Liver (tissue), 9 donors: ENCODE data around the gene MEIS2. TPM values are rescaled to one million over a fixed set of nuclear protein-coding genes. Genes with fewer than 3 reads are reported as not detected.

Experiments used
- DNase-seq: peaks from one replicate; pipeline ENCODE4 v3.0.0-alpha.2; 2017; ENCODE audit warnings: low spot score
- H3K27ac ChIP-seq, 2 donors: one replicate each; pipeline ENCODE4 v1.7.0; 2013; ENCODE audit warnings: inconsistent platforms in 2 of 2, low read length in 2 of 2, control low read depth in 1 of 2, low read depth in 1 of 2, mild to moderate bottlenecking in 1 of 2
- H3K27me3 ChIP-seq, 4 donors: one replicate each; pipeline versions ENCODE4 v1.6.1 to v1.7.0; 2013; ENCODE audit warnings: low read length in 3 of 4, inconsistent platforms in 1 of 4, mild to moderate bottlenecking in 1 of 4, moderate library complexity in 1 of 4; ENCODE audit not compliant: control insufficient read depth in 4 of 4, insufficient read depth in 4 of 4
- H3K36me3 ChIP-seq, 4 donors: one replicate each; pipeline versions ENCODE4 v1.6.1 to v1.7.0; 2013; ENCODE audit warnings: low read length in 3 of 4, mild to moderate bottlenecking in 3 of 4, low read depth in 1 of 4, moderate library complexity in 1 of 4; ENCODE audit not compliant: control insufficient read depth in 4 of 4, insufficient read depth in 3 of 4
- H3K4me1 ChIP-seq, 4 donors: one replicate each; pipeline versions ENCODE4 v1.6.1 to v1.7.0; 2013; ENCODE audit warnings: low read length in 3 of 4, mild to moderate bottlenecking in 3 of 4, moderate library complexity in 1 of 4; ENCODE audit not compliant: control insufficient read depth in 4 of 4, insufficient read depth in 4 of 4
- H3K4me3 ChIP-seq, 3 donors: one replicate each; pipeline versions ENCODE4 v1.6.1 to v1.7.0; 2013; ENCODE audit warnings: low read length in 3 of 3, control low read depth in 1 of 3, low read depth in 1 of 3, mild to moderate bottlenecking in 1 of 3
- H3K9ac ChIP-seq, 2 donors: one replicate each; pipeline ENCODE4 v1.7.0; 2013; ENCODE audit warnings: low read length in 2 of 2, mild to moderate bottlenecking in 2 of 2, moderate library complexity in 2 of 2, control low read depth in 1 of 2, low read depth in 1 of 2
- H3K9me3 ChIP-seq, 4 donors: one replicate each; pipeline versions ENCODE4 v1.6.1 to v1.7.0; 2013; ENCODE audit warnings: low read length in 3 of 4; ENCODE audit not compliant: control insufficient read depth in 4 of 4
- ATF3 ChIP-seq: IDR thresholded peaks from 2 replicates; pipeline ENCODE4 v1.6.1; 2016; ENCODE audit warnings: antibody characterized with exemption
- EGR1 ChIP-seq, 2 donors: IDR thresholded peaks; 2 replicates each; pipeline ENCODE4 v1.6.1; 2016 to 2018; ENCODE audit warnings: antibody characterized with exemption in 2 of 2, low read depth in 2 of 2
- FOXA1 ChIP-seq: IDR thresholded peaks from 2 replicates; pipeline ENCODE4 v1.6.1; 2016; ENCODE audit warnings: antibody characterized with exemption
- FOXA2 ChIP-seq: IDR thresholded peaks from 2 replicates; pipeline ENCODE4 v1.6.1; 2016; ENCODE audit warnings: antibody characterized with exemption
- GABPA ChIP-seq, 2 donors: IDR thresholded peaks in 1 of 2; conservative IDR thresholded peaks in 1 of 2; 2 replicates each; pipeline ENCODE4 v1.6.1; 2016; ENCODE audit warnings: antibody characterized with exemption in 2 of 2, mild to moderate bottlenecking in 1 of 2, moderate library complexity in 1 of 2
- HNF4A ChIP-seq, 2 donors: conservative IDR thresholded peaks; 2 replicates each; pipeline ENCODE4 v1.6.1; 2016; ENCODE audit warnings: antibody characterized with exemption in 2 of 2, mild to moderate bottlenecking in 2 of 2
- HNF4G ChIP-seq: IDR thresholded peaks from 2 replicates; pipeline ENCODE4 v1.6.1; 2016; ENCODE audit warnings: antibody characterized with exemption
- JUND ChIP-seq, 2 donors: IDR thresholded peaks; 2 replicates each; pipeline ENCODE4 v1.6.1; 2016; ENCODE audit warnings: antibody characterized with exemption in 2 of 2
- MAX ChIP-seq: IDR thresholded peaks from 2 replicates; pipeline ENCODE4 v1.6.1; 2016; ENCODE audit warnings: antibody characterized with exemption
- RAD21 ChIP-seq, 2 donors: IDR thresholded peaks; 2 replicates each; pipeline ENCODE4 v1.6.1; 2016; ENCODE audit warnings: antibody characterized with exemption in 2 of 2, mild to moderate bottlenecking in 2 of 2
- REST ChIP-seq: IDR thresholded peaks from 2 replicates; pipeline ENCODE4 v1.6.1; 2016; ENCODE audit warnings: antibody characterized with exemption, mild to moderate bottlenecking
- RXRA ChIP-seq, 2 donors: IDR thresholded peaks; 2 replicates each; pipeline ENCODE4 v1.6.1; 2017 to 2018; ENCODE audit warnings: antibody characterized with exemption in 2 of 2, mild to moderate bottlenecking in 1 of 2
- TAF1 ChIP-seq: conservative IDR thresholded peaks from 2 replicates; pipeline ENCODE4 v1.6.1; 2016; ENCODE audit warnings: antibody characterized with exemption, mild to moderate bottlenecking
- YY1 ChIP-seq: IDR thresholded peaks from 2 replicates; pipeline ENCODE4 v1.6.1; 2016; ENCODE audit warnings: antibody characterized with exemption, mild to moderate bottlenecking
- ZBTB33 ChIP-seq: IDR thresholded peaks from 2 replicates; pipeline ENCODE4 v1.6.1; 2016; ENCODE audit warnings: antibody characterized with exemption
- WGBS: extraction: QIAGEN DNeasy Blood & Tissue Kit; methylation state at CpG from one replicate; pipeline ENCODE4 v1.1.7; 2013; 5-methylcytosine and 5-hydroxymethylcytosine counted together
- polyA plus RNA-seq, 2 donors: library from polyadenylated mRNA; stranded (reverse) in 1 of 2; unstranded in 1 of 2; fragments of 200-250 nt in 1 of 2; fragments of >200 nt in 1 of 2; fragmentation: Nextera tagmentation in 1 of 2; extraction: Ambion mirVana in 1 of 2; gene quantifications; one replicate each; pipeline versions ENCODE4 v1.2.1 to v1.2.3, GENCODE V29; 2013 to 2015
- total RNA-seq, 2 donors: library from RNA; depleted of rRNA; stranded (reverse); fragments of >200 nt; gene quantifications; one replicate each; pipeline ENCODE4 v1.2.3, GENCODE V29; 2014
- donor health status: healthy.
- donor health status: healthy.
- donor health status: healthy.
- donor health status: healthy.
- donor health status: healthy.

The MEIS2 gene
- total and polyA plus RNA-seq, 4 donors: 3.9 to 12.6 (median 7.6) TPM

GRCh38 chr15:36905908-36906307, 194.4 kb downstream of the MEIS2 start:
- Histone ChIP-seq H3K4me3 (no peak overlapping the region), H3K4me1 (no peaks in the 10 kb centered on the region), H3K36me3 (no peaks in the 10 kb centered on the region), H3K27ac (no peak overlapping the region), H3K9me3 (no peaks in the 10 kb centered on the region), H3K9ac (no peak overlapping the region), H3K27me3 (no peaks in the 10 kb centered on the region)
- no peak for DNase-seq
- 58% methylated on average over 5 of the region's 5 CpGs for WGBS
- peak in 1 of 2 donors; percentile 26 for TF ChIP-seq HNF4A (conservative IDR thresholded peaks at IDR 0.05)
- TF ChIP-seq GABPA (IDR thresholded peaks at IDR 0.05 in 1 of 2, conservative IDR thresholded peaks at IDR 0.05 in 1 of 2): no peak
- TF ChIP-seq RXRA (IDR thresholded peaks at IDR 0.05): peak in 1 of 2 donors; percentile 15

GRCh38 chr15:36904715-36905114, 195.6 kb downstream of the MEIS2 start:
- Histone ChIP-seq H3K9me3 (no peaks in the 10 kb centered on the region), H3K4me3 (no peak overlapping the region), H3K36me3 (no peaks in the 10 kb centered on the region), H3K27me3 (no peaks in the 10 kb centered on the region), H3K9ac (no peak overlapping the region), H3K27ac (no peak overlapping the region), H3K4me1 (no peaks in the 10 kb centered on the region)
- 69% methylated on average over 3 of the region's 3 CpGs for WGBS
- DNase-seq: no peak
- no peak for TF ChIP-seq RAD21 (IDR thresholded peaks at IDR 0.05)
- TF ChIP-seq GABPA (IDR thresholded peaks at IDR 0.05 in 1 of 2, conservative IDR thresholded peaks at IDR 0.05 in 1 of 2): no peak
- no peak for TF ChIP-seq FOXA1
- TF ChIP-seq HNF4G: no peak
- TF ChIP-seq REST: no peak
- no peak for TF ChIP-seq ZBTB33
- TF ChIP-seq MAX: no peak

GRCh38 chr15:36903922-36904556, 196.3 kb downstream of the MEIS2 start:
- Histone ChIP-seq H3K4me3 (no peak overlapping the region), H3K27ac (no peak overlapping the region)
- TF ChIP-seq JUND (IDR thresholded peaks at IDR 0.05) (no peak), ZBTB33 (no peak), TAF1 (no peak), HNF4A (conservative IDR thresholded peaks at IDR 0.05) (no peak), RXRA (IDR thresholded peaks at IDR 0.05) (no peak), YY1 (no peak), REST (no peak), GABPA (IDR thresholded peaks at IDR 0.05 in 1 of 2, conservative IDR thresholded peaks at IDR 0.05 in 1 of 2) (no peak), EGR1 (IDR thresholded peaks at IDR 0.05; ENCODE audit: low read depth in 2 of 2) (no peak), FOXA2 (no peak), RAD21 (IDR thresholded peaks at IDR 0.05) (no peak), ATF3 (no peak)

More at GRCh38 chr15:36903922-36904556, 196.3 kb downstream of the MEIS2 start:
- Histone ChIP-seq H3K27me3 (no peaks in the 10 kb centered on the region), H3K4me1 (no peaks in the 10 kb centered on the region), H3K9ac (no peak overlapping the region), H3K9me3 (no peaks in the 10 kb centered on the region), H3K36me3 (no peaks in the 10 kb centered on the region)
- 76% methylated on average over 5 of the region's 5 CpGs for WGBS
- DNase-seq: no peak
